ENCODE results near the gene RC3H1. TPM values are rescaled to one million over a fixed set of nuclear protein-coding genes. Genes with fewer than 3 reads are reported as not detected.
"Not testable (repeated sequence)": the region's sequence is repeated elsewhere in the genome, so short reads cannot be mapped to it uniquely, and the experiment has no call there.

Gene RC3H1
- total RNA-seq, 2 donors from 2014 or later: 25.8 to 27.2 TPM

GRCh38 chr1:174031099-174031498 is 8.9 kb upstream of the RC3H1 start:
- no peak for DNase-seq (ENCODE audit: low spot score)
- intact Hi-C loops (cut with DNase I): no loop called here

GRCh38 chr1:174028495-174028894 is 6.3 kb upstream of the RC3H1 start:
- intact Hi-C loops (cut with DNase I): no loop called here
- DNase-seq (ENCODE audit: low spot score): no peak

- intact Hi-C loops (cut with DNase I): no loop called here
- DNase-seq (ENCODE audit: low spot score): no peak
These were observed 1.3 kb upstream of the RC3H1 start for GRCh38 chr1:174023440-174023839.

GRCh38 chr1:174022976-174023277 is 770 bp upstream of the RC3H1 start:
- intact Hi-C loops (cut with DNase I): no loop called here
- DNase-seq (ENCODE audit: low spot score): no peak

GRCh38 chr1:174021591-174022079 is 522 bp downstream of the RC3H1 start:
- peak; percentile 84 for DNase-seq (ENCODE audit: low spot score)
- intact Hi-C loops (cut with DNase I): no loop called here

- DNase-seq (ENCODE audit: low spot score): no peak
- intact Hi-C loops (cut with DNase I): no loop called here
These were observed 3.6 kb downstream of the RC3H1 start for GRCh38 chr1:174018565-174018964.

- DNase-seq (ENCODE audit: low spot score): no peak
- intact Hi-C loops (cut with DNase I): no loop called here
These were observed 4.8 kb downstream of the RC3H1 start for GRCh38 chr1:174017231-174017970.

GRCh38 chr1:174013864-174014418 is 8.2 kb downstream of the RC3H1 start:
- intact Hi-C loops (cut with DNase I): no loop called here
- DNase-seq (ENCODE audit: low spot score): no peak

- intact Hi-C loops (cut with DNase I): loop anchor here in 1 of 2 donors (5.0 kb wide), 1 partner anchor 482 kb away; no protein-coding TSS in a partner anchor
- DNase-seq (ENCODE audit: low spot score): no peak
These were observed 13.2 kb downstream of the RC3H1 start for GRCh38 chr1:174008979-174009378.

GRCh38 chr1:174008269-174008668 is 13.9 kb downstream of the RC3H1 start:
- DNase-seq (ENCODE audit: low spot score): no peak
- intact Hi-C loops (cut with DNase I): loop anchor here in 1 of 2 donors (5.0 kb wide), 1 partner anchor 481 kb away; no protein-coding TSS in a partner anchor

- intact Hi-C loops (cut with DNase I): loop anchor here in 1 of 2 donors (5.0 kb wide), 1 partner anchor 481 kb away; no protein-coding TSS in a partner anchor
- DNase-seq (ENCODE audit: low spot score): no peak
These were observed 14.3 kb downstream of the RC3H1 start for GRCh38 chr1:174007851-174008250.

GRCh38 chr1:174005032-174005431 is 17.1 kb downstream of the RC3H1 start:
- DNase-seq (ENCODE audit: low spot score): no peak
- intact Hi-C loops (cut with DNase I): loop anchor here in 1 of 2 donors (5.0 kb wide), 1 partner anchor 478 kb away; no protein-coding TSS in a partner anchor

- no peak for DNase-seq (ENCODE audit: low spot score)
- intact Hi-C loops (cut with DNase I): no loop called here
These were observed 18.3 kb downstream of the RC3H1 start for GRCh38 chr1:174003867-174004266.

GRCh38 chr1:174001573-174001972 is 20.6 kb downstream of the RC3H1 start:
- no peak for DNase-seq (ENCODE audit: low spot score)

GRCh38 chr1:174000371-174000770 is 21.8 kb downstream of the RC3H1 start:
- no peak for DNase-seq (ENCODE audit: low spot score)
- intact Hi-C loops (cut with DNase I): no loop called here

More at GRCh38 chr1:174001573-174001972, 20.6 kb downstream of the RC3H1 start:
- intact Hi-C loops (cut with DNase I): no loop called here

- intact Hi-C loops (cut with DNase I): no loop called here
- DNase-seq (ENCODE audit: low spot score): no peak
These were observed 24.4 kb downstream of the RC3H1 start for GRCh38 chr1:173997791-173998190.

GRCh38 chr1:173996995-173997394 is 25.2 kb downstream of the RC3H1 start:
- intact Hi-C loops (cut with DNase I): no loop called here
- DNase-seq (ENCODE audit: low spot score): no peak

- no peak for DNase-seq (ENCODE audit: low spot score)
- intact Hi-C loops (cut with DNase I): no loop called here
These were observed 26.7 kb downstream of the RC3H1 start for GRCh38 chr1:173995475-173995874.

GRCh38 chr1:173993948-173994347 is 28.2 kb downstream of the RC3H1 start:
- intact Hi-C loops (cut with DNase I); DNase-seq (ENCODE audit: low spot score): not testable (repeated sequence)

- no peak for DNase-seq (ENCODE audit: low spot score)
- intact Hi-C loops (cut with DNase I): no loop called here
These were observed 34.1 kb downstream of the RC3H1 start for GRCh38 chr1:173988068-173988467.

- DNase-seq (ENCODE audit: low spot score): no peak
- intact Hi-C loops (cut with DNase I): no loop called here
These were observed 35.2 kb downstream of the RC3H1 start for GRCh38 chr1:173986951-173987350.

Measured in posterior vena cava (tissue), 2 donors.